KMS-11 (cell line): ENCODE measurements around the gene AMOTL1.
"Not testable (repeated sequence)": the region's sequence is repeated elsewhere in the genome, so short reads cannot be mapped to it uniquely, and the experiment has no call there.

Experiments
- H2AFZ ChIP-seq: fragments of 200-600 bp; sonication (generic); 2 replicates; pipeline ENCODE4 v1.6.1; 2016; ENCODE audit warnings: antibody characterized with exemption, mixed run types, low read depth
- H3K27ac ChIP-seq: fragments of 200-600 bp; sonication (generic); 2 replicates; pipeline ENCODE4 v1.6.1; 2016; ENCODE audit warnings: mild to moderate bottlenecking, mixed run types
- H3K27me3 ChIP-seq: fragments of 200-600 bp; sonication (generic); 2 replicates; pipeline ENCODE4 v1.6.1; 2017; ENCODE audit warnings: mild to moderate bottlenecking, low read depth, mixed run types, moderate library complexity; ENCODE audit not compliant: insufficient read depth
- H3K36me3 ChIP-seq: fragments of 200-600 bp; sonication (generic); 2 replicates; pipeline ENCODE4 v1.6.1; 2017; ENCODE audit warnings: mild to moderate bottlenecking, mixed run types; ENCODE audit not compliant: insufficient read depth
- H3K4me1 ChIP-seq: fragments of 200-600 bp; sonication (generic); 2 replicates; pipeline ENCODE4 v1.6.1; 2016; ENCODE audit warnings: mild to moderate bottlenecking, low read depth, mixed run types; ENCODE audit not compliant: poor library complexity, severe bottlenecking
- H3K4me2 ChIP-seq: fragments of 200-600 bp; sonication (generic); 2 replicates; pipeline ENCODE4 v1.7.0; 2016; ENCODE audit warnings: mild to moderate bottlenecking, mixed run types
- H3K4me3 ChIP-seq: fragments of 200-600 bp; sonication (generic); IDR thresholded peaks from 2 replicates; pipeline ENCODE4 v1.6.1; 2017; ENCODE audit warnings: low read depth, low read length, mixed read lengths; ENCODE audit not compliant: insufficient read depth
- H3K79me2 ChIP-seq: fragments of 200-600 bp; sonication (generic); 2 replicates; pipeline ENCODE4 v1.6.1; 2016; ENCODE audit warnings: low read depth, mixed run types; ENCODE audit not compliant: insufficient read depth
- H3K9ac ChIP-seq: fragments of 200-600 bp; sonication (generic); 2 replicates; pipeline ENCODE4 v1.6.1; 2016; ENCODE audit warnings: mild to moderate bottlenecking, mixed run types
- H4K20me1 ChIP-seq: fragments of 200-600 bp; sonication (generic); 2 replicates; pipeline ENCODE4 v1.6.1; 2016; ENCODE audit warnings: mild to moderate bottlenecking, mixed run types; ENCODE audit not compliant: insufficient read depth
- CTCF ChIP-seq: fragments of 200-600 bp; sonication (generic); conservative IDR thresholded peaks from 2 replicates; pipeline ENCODE4 v1.6.1; 2017; ENCODE audit warnings: low read depth, mild to moderate bottlenecking, antibody characterized with exemption, low read length, moderate library complexity, mixed read lengths

Gene AMOTL1

GRCh38 chr11:94790197-94790596, 22.0 kb downstream of the AMOTL1 start:
- Histone ChIP-seq H3K27me3 (no peaks in the 10 kb centered on the region), H2AFZ (no peak overlapping the region), H4K20me1 (no peaks in the 10 kb centered on the region), H3K4me3 (no peak overlapping the region), H3K4me2 (no peak overlapping the region), H3K36me3 (no peaks in the 10 kb centered on the region), H3K27ac (peak overlapping the region; percentile 54; the same call in 1 of the 2 replicates), H3K9ac (no peak overlapping the region), H3K4me1 (peaks cover 21% of the 10 kb centered on the region), H3K79me2 (no peaks in the 10 kb centered on the region)
- no peak for TF ChIP-seq CTCF

- H3K36me3 ChIP-seq: no peaks in the 10 kb centered on the region
- H2AFZ ChIP-seq: no peak overlapping the region
- H3K27ac ChIP-seq: no peak overlapping the region
- no peak for TF ChIP-seq CTCF
- H3K4me1 ChIP-seq: peaks cover 21% of the 10 kb centered on the region
- no peaks in the 10 kb centered on the region for H4K20me1 ChIP-seq
- no peak overlapping the region for H3K4me2 ChIP-seq
- no peaks in the 10 kb centered on the region for H3K27me3 ChIP-seq
- H3K4me3 ChIP-seq: no peak overlapping the region
- no peak overlapping the region for H3K9ac ChIP-seq
- no peaks in the 10 kb centered on the region for H3K79me2 ChIP-seq
Measured at GRCh38 chr11:94790661-94791180, 22.6 kb downstream of the AMOTL1 start.

- Histone ChIP-seq H2AFZ (no peak overlapping the region), H3K4me3 (no peak overlapping the region), H3K79me2 (no peaks in the 10 kb centered on the region), H3K4me1 (peaks cover 21% of the 10 kb centered on the region), H3K27ac (no peak overlapping the region), H4K20me1 (no peaks in the 10 kb centered on the region), H3K9ac (no peak overlapping the region), H3K4me2 (no peak overlapping the region), H3K36me3 (no peaks in the 10 kb centered on the region), H3K27me3 (no peaks in the 10 kb centered on the region)
- no peak for TF ChIP-seq CTCF
Measured at GRCh38 chr11:94791216-94791889, 23.2 kb downstream of the AMOTL1 start.

- H3K27ac ChIP-seq, H2AFZ ChIP-seq, H3K36me3 ChIP-seq, H3K79me2 ChIP-seq, H3K27me3 ChIP-seq, H3K4me3 ChIP-seq, H4K20me1 ChIP-seq, H3K9ac ChIP-seq, H3K4me2 ChIP-seq: not testable (repeated sequence)
- H3K4me1 ChIP-seq: peaks cover 21% of the 10 kb centered on the region
Measured at GRCh38 chr11:94791942-94792341, 23.8 kb downstream of the AMOTL1 start.

GRCh38 chr11:94792451-94792850, 24.3 kb downstream of the AMOTL1 start:
- Histone ChIP-seq H3K27ac (no peak overlapping the region), H3K4me3 (no peak overlapping the region), H2AFZ (no peak overlapping the region), H3K9ac (no peak overlapping the region), H3K36me3 (no peaks in the 10 kb centered on the region), H3K27me3 (no peaks in the 10 kb centered on the region), H3K79me2 (no peaks in the 10 kb centered on the region), H3K4me1 (peaks cover 21% of the 10 kb centered on the region), H3K4me2 (no peak overlapping the region), H4K20me1 (no peaks in the 10 kb centered on the region)
- no peak for TF ChIP-seq CTCF
